Inflammatory macrophage treated with lipopolysaccharide for 1 hour (primary cell): Measurements from ENCODE around the gene PRRC2A.
A peak's percentile ranks its signal among the peaks of the same experiment; 100 is the strongest.

Experiments used
- DNase-seq, 2 donors: peaks; one replicate each; pipeline ENCODE4 v3.0.0-alpha.2; 2020 to 2022

The PRRC2A gene

DNA sequence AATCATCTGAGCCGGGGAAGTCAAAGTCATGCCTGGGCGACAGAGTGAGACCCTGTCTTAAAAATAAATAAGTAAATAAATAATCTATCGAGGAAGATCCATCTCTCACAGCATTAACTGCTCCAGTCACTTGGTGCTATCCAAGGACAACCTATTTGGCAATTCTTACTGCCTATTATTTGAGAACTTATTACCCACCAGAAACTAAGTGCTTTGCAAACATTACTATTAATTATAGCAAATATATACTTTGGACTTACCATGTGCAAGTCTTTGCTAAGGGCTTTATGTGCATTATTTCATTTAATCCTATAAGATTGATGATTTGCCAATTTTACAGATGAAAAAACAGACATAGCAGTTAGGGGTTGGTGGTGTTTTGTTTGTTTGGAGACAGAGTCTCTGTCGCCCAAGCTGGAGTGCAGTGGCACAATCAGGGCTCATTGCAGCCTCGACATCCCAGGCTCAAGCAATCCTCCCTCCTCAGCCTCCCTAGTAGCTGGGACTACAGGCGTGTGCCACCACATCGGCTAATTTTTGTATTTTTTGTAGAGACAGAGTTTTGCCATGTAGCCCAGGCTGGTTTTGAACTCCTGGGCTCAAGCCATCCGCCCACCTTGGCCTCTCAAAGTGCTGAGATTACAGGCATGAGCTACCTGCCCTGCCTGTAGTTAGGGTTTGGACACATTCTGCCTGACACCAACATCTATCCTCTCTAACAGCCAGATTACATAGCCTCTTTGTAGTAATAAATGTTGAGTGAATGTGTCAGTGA lies 34.2 kb downstream of the PRRC2A start:
- no peak for DNase-seq

DNA sequence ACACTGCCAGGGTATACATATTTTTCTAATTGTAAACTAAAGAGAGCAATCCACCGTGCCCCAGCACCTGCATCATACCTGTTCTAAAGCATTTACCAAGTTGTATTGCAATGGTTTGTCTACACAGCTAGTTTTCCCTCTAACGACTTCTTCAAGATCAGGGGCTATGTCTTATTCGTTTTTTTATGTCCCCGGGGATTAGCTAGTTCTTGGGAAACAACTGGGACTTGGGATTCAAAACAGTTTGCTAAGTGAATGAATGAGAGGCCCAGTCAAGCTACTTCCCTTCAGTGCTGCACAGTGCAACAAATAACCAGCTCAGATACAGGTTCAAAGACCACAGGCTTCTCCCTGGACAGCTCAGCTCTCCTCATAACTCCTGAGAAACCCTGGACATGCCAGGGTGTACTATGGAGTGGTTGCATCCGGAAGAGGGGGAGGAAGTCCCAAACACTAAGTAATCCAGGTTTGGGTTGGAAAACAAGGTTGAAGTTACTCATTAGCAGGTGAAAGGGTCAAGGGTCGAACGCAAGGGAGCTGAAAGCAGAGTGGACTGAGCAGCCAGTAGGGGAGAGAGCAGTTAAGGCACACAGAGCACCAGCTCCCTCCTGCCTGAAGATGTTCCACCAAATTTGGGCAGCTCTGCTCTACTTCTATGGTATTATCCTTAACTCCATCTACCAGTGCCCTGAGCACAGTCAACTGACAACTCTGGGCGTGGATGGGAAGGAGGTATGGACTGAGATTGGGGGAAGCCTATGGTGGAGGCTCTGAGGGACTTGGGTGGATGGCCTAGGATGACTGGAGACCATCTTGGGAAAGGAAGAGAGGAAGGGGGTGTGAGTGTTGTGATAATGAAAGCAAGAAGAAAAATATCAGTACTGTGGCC lies 35.1 kb downstream of the PRRC2A start, which contains the start of gene APOM:
APOM (plus strand) TSS at position 546 of the 889 bp plus-strand sequence; CDS start at position 619, 73 bp downstream.
- no peak for DNase-seq

DNA sequence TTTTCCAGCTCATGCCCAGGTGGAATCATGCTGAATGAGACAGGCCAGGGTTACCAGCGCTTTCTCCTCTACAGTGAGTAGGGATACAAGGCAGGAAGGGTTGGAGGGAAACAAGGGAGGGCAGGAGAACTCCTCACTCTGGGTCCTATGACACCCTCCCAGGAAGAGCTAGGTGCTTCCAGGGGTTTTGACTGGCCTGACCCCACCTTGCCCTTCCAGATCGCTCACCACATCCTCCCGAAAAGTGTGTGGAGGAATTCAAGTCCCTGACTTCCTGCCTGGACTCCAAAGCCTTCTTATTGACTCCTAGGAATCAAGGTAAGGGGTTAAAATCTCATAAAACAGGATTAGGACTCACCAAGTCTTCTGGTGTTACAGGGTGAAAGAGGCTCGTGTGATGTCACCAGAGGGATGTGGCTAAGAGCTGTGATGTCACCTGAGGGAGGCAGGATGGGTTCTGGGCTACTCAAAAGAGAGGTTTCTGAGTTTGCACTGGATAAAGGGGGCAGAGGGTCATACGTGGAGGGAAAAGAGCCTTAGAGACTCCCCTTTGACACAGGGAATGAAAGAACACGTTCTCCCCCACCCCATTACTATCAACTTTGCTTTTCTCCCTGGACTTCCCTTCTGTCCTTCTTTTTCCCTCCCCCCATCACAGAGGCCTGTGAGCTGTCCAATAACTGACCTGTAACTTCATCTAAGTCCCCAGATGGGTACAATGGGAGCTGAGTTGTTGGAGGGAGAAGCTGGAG lies 37.1 kb downstream of the PRRC2A start:
- DNase-seq: no peak

DNA sequence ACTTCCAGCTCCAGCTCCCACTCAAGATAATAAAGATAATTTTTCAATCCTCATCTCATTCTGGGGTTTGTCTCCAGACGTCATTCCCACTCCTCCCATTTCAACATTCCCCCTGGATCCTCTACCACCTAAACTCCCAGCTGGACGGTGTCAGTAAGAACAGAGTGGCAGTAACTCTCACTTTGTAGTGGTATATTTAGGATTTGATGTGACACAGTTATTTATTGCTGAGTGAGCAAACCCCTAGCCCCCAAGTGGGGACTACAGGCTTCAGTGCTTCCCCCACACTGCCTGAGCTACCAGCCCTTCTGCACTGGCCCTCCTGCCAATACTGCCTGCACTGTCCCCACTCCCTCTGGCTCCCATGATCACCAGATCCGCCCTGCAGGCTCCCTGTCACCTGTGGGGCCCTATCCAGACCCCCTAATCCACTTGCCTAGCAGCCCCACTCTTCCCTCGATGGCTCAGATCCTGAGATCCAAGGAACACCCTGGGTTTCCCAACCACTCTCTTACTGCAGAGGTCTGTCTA lies 37.7 kb downstream of the PRRC2A start:
- DNase-seq: no peak

DNA sequence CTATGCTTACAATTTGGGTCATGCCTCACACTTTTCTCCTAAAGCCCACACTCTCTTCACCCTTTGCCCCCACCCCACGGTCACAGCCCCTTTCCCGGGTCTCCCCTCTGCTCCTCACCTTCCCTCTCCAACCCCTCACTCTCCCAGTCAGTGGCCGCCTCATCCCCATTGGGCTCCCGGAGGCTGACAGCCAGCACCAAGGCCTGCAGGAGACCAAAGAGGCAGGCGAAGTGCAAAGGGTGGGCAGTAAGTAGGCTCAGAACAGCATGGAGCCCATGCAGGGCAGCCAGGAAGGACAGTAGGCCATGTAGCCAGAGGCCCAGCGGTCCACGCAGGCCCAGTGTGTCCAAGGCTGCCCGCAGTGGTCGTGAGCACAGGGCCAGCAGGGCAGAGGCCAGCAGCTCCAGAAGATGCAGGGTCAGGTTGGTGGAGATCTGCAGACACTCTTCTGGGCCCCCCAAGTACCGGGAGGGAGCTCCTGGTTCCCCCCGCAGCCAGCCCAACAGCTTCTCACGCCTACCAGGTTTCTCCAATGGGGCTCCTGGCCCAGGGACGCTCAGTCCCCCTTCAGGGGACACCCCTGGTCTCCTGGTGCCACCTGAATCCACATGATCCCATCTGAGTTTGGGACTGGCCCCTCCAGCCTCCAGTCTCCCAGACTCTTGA lies 38.6 kb downstream of the PRRC2A start:
- DNase-seq: no peak

DNA sequence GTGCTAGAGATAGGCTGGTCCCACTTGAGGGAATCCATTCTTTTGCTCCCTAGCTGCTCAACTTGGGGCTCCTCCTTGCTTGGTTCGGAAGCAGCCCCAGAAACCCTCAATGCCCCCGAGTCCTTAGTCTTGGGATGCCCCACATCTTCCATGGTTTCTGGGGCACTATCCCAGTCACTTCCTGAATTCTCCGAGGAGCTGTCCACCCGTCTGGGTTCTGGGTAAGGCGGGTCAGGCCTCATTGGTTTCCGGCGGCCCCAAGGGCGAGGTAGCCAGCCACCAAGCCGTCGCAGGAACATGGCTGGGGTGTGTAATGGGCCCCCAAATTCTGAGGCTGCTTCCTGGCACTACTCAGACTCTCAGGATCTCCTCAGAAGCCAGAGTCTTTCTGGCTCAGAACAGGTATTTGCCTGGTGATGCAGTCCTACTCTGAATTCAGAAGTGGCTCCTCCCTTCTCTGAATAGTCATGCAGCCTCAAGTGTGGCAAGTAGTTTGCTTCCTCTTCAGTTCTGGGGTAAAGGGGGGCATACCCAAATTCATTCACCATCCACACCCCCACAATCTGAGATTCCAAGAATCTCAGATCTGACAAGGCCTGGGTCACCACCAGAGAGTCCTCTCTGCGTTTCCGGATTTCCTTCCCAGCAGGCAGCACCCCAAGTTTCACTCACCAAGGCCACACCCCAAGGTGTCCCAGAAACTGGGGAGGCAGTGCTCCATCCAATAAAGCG lies 39.3 kb downstream of the PRRC2A start:
- peak in 1 of 2 donors; percentile 54 for DNase-seq

DNA sequence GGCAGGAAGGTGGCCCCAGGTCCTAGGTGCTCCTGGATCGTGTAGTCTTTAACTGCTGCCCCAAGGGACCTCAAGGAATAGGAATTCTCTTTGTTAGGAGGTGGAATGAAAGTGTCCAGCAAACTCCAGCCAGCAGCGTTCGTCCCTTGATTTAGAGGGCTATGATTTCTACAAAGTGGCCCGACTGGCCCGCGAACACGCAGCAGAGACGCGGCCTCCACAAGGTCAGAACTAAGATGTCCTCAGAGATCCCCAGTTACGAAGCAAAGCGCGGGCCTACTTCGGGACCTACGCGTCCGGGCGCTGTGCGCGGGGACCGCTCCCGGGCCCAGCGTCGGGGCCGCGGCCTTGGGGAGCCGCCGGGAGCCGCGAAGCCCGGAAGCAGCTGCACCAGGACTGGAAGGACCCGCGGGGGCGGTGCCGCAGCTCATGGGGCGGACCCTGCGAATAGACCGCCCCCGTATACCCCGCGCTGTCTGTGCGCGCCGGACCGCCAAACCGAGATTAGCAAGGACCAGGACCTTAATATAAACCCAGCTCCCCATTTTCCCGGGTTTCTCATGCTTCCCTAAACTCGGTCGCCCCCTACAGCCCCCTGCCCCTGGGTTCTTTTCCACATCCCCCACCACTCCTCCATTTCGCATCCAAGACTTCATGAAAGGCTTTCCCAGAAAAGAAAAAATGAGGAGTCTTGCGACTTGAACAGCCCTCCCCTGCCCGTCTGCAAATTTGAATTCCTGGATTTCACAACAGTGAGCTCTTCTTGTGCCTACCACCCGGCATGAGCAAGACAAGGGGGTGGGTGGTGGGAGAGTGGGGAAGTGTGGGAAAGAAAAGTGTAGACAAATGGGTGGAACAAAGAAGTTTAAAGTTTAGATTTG lies 40.1 kb downstream of the PRRC2A start, which contains the start of gene C6orf47:
C6orf47 (minus strand) TSS at position 398 of the 881 bp plus-strand sequence. CDS start 831 bp downstream, outside the sequence.
- peak; percentile 76 to 82 for DNase-seq

DNA sequence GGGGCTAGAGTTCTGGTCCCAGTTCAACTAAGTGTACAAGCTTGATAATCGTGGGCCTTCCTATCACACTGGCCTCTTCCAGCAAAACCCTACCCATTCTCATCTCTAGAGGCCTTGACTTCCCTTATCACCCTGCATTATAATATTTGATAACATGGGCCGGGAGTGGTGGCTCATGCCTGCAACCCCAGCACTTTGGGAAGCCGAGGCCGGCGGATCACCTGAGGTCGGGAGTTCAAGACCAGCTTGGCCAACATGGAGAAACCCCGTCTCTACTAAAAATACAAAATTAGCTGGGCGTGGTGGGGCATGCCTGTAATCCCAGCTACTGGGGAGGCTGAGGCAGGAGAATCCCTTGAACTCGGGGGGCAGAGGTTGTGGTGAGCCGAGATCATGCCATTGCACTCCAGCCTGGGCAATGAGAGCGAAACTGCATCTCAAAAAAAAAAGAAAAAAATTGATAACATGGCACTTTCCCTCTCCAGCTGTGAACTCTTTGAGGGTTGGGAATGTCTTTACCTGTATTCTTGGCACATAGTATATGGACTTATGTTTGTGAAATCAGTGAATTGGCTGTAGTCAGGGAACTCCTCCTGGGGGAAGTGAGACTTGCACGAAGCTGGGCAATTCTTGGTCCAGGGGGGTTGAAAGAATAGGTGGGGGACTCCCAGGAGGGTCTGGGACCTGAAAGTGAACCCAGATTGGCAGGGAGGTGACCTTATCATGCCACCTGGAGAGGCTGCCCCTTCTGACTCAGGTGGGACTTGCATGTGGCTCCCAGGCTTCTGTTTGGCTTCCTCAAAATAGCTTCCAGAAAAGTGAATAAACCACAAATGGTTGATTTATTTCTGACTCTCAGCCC lies 41.0 kb downstream of the PRRC2A start:
- DNase-seq: no peak

DNA sequence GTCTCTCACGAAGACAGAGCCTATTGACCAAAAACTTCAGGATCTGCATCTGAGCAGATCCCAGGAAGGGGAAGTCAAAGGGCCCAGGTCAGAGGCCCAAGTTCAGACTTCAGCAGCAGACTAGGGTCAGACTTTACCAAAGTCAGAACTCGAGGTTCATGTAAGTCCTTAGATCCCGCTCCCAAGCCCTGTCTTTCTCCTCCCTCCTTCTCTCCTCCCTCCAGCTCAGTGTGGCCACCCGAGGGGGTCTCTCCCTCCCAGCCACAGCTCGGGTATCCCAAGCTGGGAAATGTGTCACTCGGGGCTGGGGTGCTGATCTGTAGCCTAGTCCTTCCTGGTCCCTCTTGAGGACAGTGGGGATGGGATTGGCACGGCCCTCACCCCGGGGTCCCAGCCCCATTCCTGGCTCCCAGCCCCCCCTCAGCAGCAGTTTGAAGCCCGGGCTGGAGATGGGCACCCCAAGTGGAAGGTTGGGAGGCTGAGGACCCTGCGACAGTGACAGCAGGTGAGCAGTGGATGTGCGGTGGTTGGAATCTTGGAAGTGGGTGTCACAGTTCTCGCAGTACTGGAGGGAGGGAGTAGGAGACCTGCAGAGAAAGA lies 41.7 kb downstream of the PRRC2A start:
- DNase-seq: no peak

DNA sequence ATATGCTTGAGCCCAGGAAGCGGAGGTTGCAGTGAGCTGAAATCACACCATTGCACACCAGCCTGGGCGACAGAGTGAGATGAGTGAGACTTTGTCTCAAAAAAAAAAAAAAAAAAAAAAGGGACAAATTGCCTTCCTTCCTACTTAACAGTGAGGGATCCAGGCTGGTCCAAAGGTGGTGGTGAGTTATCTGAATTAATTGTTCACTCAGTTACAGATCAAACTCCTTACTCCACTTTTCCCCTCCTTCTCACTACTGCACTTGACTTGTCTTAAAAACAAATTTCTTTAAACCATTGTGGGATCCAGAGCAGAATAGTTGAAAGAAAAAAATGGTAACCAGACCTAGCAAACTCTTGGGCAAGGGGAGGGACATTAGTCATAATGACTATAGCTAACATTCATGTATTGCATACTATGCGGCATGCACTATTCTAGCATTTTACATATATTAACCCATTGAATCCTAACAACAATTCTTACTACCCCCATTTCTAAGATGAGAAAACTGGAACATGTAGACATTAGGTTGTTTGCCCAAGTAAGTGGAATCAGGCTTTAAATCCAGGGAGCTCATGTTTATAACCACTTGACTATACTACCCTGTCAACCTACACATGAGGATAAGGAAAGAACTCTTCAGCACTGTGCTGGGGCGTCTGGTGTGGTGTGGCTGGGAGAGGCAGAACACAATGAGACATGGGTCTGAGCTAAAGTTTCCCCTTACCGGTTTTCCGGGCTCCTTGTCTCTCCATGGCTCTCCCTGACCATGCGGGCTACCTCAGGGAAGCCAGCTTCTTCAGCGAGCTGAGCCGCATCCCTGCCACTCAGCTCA lies 42.8 kb downstream of the PRRC2A start:
- DNase-seq: peak; percentile 43 to 48

DNA sequence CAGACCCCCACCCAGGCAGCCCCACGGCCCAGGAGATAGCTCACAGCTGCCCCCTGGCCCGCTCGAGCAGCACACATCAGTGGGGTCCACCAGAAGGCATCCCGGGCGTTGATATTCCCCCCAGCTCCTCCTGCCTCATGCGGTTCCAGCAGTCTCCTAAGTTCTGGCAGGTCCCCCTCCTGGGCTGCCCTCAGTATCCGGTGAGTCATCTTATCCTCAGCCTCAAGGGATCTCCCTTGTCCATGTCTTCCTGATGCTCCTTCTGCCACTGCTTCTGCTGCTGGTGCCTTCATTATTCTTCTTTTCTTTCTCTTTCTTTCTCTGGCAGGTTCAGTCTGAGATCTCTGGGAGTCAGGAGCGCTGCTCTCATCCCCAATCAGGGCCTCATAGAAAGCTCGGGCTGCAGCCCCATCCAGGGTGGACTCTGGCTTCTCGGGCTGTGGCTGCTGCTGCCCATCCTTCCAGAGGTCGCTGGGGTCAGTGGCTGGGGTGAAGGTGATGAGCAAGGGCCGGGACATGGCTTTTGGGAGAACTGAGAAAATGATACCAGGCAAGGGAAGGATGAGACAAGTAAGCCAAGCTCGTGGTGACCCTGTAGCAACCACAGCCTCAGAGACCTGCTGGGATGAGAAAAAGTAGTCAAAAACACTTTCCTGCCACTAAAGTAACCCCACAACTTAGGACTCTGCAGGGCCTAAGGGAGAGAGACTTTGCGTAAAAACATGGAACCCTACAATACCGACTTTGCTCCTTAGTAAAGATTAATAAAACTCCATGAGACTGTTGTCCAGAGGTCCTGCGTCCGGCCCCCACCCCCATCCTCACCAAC lies 43.7 kb downstream of the PRRC2A start:
- DNase-seq: no peak

DNA sequence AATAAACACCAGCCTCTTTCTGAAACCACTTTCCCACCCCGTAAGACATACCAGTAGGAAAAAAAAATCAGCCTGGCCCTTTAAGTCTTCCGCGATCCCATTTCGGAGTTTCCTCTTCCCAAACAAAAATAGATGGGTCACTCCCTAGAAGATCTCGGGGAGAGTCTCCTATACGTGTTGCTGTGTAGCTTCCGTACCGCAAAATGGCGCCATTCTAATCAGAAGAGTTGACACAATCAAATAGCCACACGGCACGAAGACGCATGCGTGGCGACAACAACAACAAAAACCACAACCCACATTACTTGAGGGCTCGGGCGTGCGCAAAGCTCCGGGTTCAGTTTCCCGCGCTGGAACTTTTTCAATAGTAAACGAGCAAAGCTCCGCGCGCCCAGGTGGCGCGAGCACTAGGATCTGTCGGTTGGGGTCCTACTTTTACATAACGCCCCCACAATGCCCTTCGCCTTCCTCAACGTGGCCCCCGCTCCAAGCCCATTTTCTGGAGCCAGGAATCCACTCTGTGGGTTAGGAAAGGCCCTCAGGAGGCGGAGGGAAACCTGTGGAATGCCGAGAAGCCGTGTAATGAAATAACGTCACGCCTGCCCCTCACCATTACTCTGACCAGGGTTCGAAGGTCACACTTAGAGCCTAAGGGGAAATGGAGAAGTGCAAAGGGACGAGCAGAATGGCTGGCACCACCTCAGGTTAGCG lies 44.4 kb downstream of the PRRC2A start, which contains the start of gene GPANK1:
GPANK1 (minus strand) TSS at position 208 of the 711 bp plus-strand sequence. CDS start 519 bp downstream, outside the sequence.
- DNase-seq: peak; percentile 94 to 95

DNA sequence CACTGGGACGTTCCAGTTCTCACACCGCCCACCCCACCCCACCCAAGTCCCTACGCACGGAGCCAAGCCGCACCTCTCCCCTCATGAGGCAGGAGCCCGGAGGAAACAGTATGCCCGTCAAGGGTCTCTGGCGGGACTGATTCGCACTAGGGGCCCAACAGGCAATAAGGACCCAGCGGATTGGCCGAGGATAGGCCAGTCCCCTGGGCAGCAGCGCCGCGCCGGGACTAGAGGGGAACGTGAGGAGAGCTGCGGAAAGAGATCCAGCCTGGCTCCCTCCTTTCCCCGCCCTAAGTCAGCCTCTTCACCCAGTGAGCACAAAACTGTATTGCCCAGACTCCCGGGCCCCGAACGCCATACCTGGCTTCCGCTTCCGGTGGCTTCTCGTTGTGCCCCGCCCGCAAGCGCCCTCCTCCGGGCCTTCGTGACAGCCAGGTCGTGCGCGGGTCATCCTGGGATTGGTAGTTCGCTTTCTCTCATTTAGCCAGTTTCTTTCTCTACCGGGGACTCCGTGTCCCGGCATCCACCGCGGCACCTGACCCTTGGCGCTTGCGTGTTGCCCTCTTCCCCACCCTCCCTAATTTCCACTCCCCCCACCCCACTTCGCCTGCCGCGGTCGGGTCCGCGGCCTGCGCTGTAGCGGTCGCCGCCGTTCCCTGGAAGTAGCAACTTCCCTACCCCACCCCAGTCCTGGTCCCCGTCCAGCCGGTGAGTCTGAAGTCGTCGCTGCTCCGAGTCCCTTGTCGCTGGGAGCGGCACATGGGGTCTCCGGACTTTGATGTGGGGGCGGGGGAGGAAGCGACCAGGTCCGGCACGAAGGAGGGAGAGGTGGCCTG lies 45.2 kb downstream of the PRRC2A start, which contains the start of gene CSNK2B:
CSNK2B (plus strand) TSS at position 580 of the 836 bp plus-strand sequence. CDS start 752 bp downstream, outside the sequence.
- peak; percentile 98 for DNase-seq

DNA sequence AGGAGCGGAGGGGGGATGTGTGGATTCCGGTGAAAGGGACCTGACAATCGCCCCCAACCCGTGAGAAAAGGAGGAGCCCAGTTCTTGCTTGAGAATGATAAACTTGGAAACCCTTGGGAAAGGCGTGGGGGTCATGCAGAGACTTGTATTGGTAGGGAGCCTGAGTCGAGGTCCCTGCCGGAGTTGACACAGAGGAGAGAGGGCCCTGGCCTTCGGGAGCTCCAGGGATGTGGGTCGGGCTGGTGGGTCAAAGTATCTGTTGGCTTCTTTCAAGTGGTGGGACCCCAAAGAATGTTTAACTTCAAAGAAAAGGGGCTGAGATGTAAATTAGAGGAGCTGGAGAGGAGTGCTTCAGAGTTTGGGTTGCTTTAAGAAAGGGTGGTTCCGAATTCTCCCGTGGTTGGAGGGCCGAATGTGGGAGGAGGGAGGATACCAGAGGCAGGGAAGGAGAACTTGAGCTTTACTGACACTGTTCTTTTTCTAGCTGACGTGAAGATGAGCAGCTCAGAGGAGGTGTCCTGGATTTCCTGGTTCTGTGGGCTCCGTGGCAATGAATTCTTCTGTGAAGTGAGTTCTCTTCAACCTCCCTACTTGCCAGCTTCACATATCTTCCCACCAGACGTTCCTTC lies 45.9 kb downstream of the PRRC2A start:
- DNase-seq: peak; percentile 67 to 75
